HepG2 (cell line): ENCODE data around the gene MGST2. TPM values are rescaled to one million over a fixed set of nuclear protein-coding genes. Genes with fewer than 3 reads are reported as not detected.

Source experiments
- BORCS8-MEF2B ChIP-seq: sonication (generic); formaldehyde crosslinking; IDR thresholded peaks from 2 replicates; pipeline ENCODE4 v1.8.0; 2022; ENCODE audit warnings: mild to moderate bottlenecking, missing genetic modification reagents
- FOXK2 ChIP-seq: fragments of 450-650 bp; IDR thresholded peaks from 2 replicates; pipeline ENCODE4 v1.6.1; 2016
- HDAC6 ChIP-seq: fragments of 200-600 bp; sonication (generic); IDR thresholded peaks from 2 replicates; pipeline ENCODE4 v1.7.0; 2017; ENCODE audit warnings: mild to moderate bottlenecking, antibody characterized with exemption, low read length, low read depth
- HNRNPH1 ChIP-seq: fragments of 200-400 bp; formaldehyde crosslinking; optimal IDR thresholded peaks from 2 replicates; pipeline ENCODE3; 2017; ENCODE audit warnings: mild to moderate bottlenecking, low read depth, low read length
- KDM1A ChIP-seq: IDR thresholded peaks from 2 replicates; pipeline ENCODE4 v1.6.1; 2016; ENCODE audit warnings: missing compliant biosample characterization
- NFKB2 ChIP-seq: sonication (generic); formaldehyde crosslinking; IDR thresholded peaks from 2 replicates; pipeline ENCODE4 v1.4.0; 2020; ENCODE audit warnings: missing genetic modification reagents, borderline replicate concordance
- PAF1 ChIP-seq: IDR thresholded peaks from 2 replicates; pipeline ENCODE4 v1.6.1; 2016; ENCODE audit warnings: missing genetic modification reagents, missing compliant biosample characterization
- PAX8 ChIP-seq: sonication (generic); formaldehyde crosslinking; IDR thresholded peaks from 2 replicates; pipeline ENCODE4 v1.8.0; 2022; ENCODE audit warnings: mild to moderate bottlenecking, missing genetic modification reagents, borderline replicate concordance
- TCF7 ChIP-seq: sonication (generic); IDR thresholded peaks from 2 replicates; pipeline ENCODE4 v1.6.1; 2016; ENCODE audit warnings: antibody characterized with exemption, low read depth
- YY1 ChIP-seq: IDR thresholded peaks from 2 replicates; pipeline ENCODE4 v1.6.1; 2011; ENCODE audit warnings: low read length, low read depth, moderate library complexity, mild to moderate bottlenecking; ENCODE audit not compliant: insufficient read depth, insufficient replicate concordance
- ZKSCAN5 ChIP-seq: sonication (generic); formaldehyde crosslinking; IDR thresholded peaks from 2 replicates; pipeline ENCODE4 v1.5.1; 2020; ENCODE audit warnings: mild to moderate bottlenecking, missing genetic modification reagents
- ZKSCAN8 ChIP-seq: IDR thresholded peaks from 2 replicates; pipeline ENCODE4 v1.6.1; 2016; ENCODE audit warnings: borderline replicate concordance, missing genetic modification reagents, missing compliant biosample characterization
- polyA plus RNA-seq, 8 experiments: library from polyadenylated mRNA; depleted of rRNA in 3 of 8; stranded (reverse) in 7 of 8; unstranded in 1 of 8; fragments of >200 nt; fragmentation: Illumina TruSeq in 4 of 8; extraction: Trizol in 4 of 8; gene quantifications; 2 replicates each; pipeline versions ENCODE4 v1.2.1 to v1.2.3, GENCODE V29; 2011 to 2016; ENCODE audit warnings: low read depth in 4 of 8, missing spikeins in 1 of 8, mixed read lengths in 1 of 8; ENCODE audit not compliant: insufficient read depth in 1 of 8
- total RNA-seq, 5 experiments: library from RNA; depleted of rRNA; stranded (reverse); fragments of >200 nt; fragmentation: Illumina TruSeq; extraction: Trizol; gene quantifications; 2 replicates each; pipeline ENCODE4 v1.2.3, GENCODE V29; 2016; ENCODE audit warnings: low read depth in 1 of 5
- TF ChIP-seq, protein P1 (sequence below): sonication (generic); formaldehyde crosslinking; IDR thresholded peaks from 2 replicates; pipeline ENCODE4 v1.4.0; 2020; ENCODE audit warnings: mild to moderate bottlenecking, missing genetic modification reagents
- TF ChIP-seq, protein P2 (sequence below): sonication (generic); formaldehyde crosslinking; IDR thresholded peaks from 2 replicates; pipeline ENCODE4 v1.4.0; 2020; ENCODE audit warnings: missing genetic modification reagents
- TF ChIP-seq, protein P3 (sequence below): sonication (generic); formaldehyde crosslinking; IDR thresholded peaks from 2 replicates; pipeline ENCODE4 v1.4.0; 2020; ENCODE audit warnings: missing genetic modification reagents
- TF ChIP-seq, protein P4 (sequence below): IDR thresholded peaks from 2 replicates; pipeline ENCODE4 v1.6.1; 2016; ENCODE audit warnings: mild to moderate bottlenecking
- TF ChIP-seq, protein P5 (sequence below): sonication (generic); formaldehyde crosslinking; IDR thresholded peaks from 2 replicates; pipeline ENCODE4 v1.4.0; 2020; ENCODE audit warnings: missing genetic modification reagents

The MGST2 gene
- total and polyA plus RNA-seq, 2 of the 13 experiments (the other 11 are each of a cell fraction or from before 2014, with no cell fraction given), result 205 to 416 TPM

DNA sequence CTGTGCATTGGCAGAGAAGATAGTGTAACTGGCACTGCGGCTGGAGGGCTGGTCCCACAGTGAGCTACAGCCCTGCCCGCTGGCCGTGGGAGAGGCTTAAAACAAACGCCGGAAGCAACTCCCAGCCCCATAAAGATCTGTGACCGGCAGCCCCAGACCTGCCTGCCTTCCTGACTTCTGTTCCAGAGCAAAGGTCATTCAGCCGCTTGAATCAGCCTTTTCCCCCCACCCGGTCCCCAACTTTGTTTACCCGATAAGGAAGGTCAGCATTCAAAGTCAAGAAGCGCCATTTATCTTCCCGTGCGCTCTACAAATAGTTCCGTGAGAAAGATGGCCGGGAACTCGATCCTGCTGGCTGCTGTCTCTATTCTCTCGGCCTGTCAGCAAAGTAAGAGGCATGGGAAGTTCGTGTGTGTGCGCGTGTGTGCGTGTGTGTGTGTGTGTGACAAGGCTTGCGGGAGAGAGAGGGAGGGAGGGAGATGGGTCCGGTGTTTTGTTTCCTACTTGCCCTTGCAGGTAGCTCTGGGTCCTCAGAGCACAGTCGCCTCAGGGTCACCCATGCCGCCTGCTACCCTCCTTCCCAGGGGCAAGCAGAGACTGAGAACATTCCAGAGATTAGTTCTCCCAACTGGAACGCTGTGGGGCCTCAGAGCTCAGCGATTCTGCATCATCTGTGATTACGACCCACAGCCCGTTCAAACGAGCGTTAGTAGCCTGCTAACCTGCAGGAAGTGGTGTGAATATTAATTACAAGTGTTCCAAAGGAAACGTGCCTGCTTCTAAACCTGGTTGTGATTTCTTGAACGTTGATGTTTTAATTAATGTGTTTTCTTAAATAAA is at the start of gene MGST2 (continued):
- TF ChIP-seq, protein P1, sequence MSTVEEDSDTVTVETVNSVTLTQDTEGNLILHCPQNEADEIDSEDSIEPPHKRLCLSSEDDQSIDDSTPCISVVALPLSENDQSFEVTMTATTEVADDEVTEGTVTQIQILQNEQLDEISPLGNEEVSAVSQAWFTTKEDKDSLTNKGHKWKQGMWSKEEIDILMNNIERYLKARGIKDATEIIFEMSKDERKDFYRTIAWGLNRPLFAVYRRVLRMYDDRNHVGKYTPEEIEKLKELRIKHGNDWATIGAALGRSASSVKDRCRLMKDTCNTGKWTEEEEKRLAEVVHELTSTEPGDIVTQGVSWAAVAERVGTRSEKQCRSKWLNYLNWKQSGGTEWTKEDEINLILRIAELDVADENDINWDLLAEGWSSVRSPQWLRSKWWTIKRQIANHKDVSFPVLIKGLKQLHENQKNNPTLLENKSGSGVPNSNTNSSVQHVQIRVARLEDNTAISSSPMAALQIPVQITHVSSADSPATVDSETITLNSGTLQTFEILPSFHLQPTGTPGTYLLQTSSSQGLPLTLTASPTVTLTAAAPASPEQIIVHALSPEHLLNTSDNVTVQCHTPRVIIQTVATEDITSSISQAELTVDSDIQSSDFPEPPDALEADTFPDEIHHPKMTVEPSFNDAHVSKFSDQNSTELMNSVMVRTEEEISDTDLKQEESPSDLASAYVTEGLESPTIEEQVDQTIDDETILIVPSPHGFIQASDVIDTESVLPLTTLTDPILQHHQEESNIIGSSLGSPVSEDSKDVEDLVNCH (CRISPR knock-in tag), result no peak
- TF ChIP-seq, protein P2, sequence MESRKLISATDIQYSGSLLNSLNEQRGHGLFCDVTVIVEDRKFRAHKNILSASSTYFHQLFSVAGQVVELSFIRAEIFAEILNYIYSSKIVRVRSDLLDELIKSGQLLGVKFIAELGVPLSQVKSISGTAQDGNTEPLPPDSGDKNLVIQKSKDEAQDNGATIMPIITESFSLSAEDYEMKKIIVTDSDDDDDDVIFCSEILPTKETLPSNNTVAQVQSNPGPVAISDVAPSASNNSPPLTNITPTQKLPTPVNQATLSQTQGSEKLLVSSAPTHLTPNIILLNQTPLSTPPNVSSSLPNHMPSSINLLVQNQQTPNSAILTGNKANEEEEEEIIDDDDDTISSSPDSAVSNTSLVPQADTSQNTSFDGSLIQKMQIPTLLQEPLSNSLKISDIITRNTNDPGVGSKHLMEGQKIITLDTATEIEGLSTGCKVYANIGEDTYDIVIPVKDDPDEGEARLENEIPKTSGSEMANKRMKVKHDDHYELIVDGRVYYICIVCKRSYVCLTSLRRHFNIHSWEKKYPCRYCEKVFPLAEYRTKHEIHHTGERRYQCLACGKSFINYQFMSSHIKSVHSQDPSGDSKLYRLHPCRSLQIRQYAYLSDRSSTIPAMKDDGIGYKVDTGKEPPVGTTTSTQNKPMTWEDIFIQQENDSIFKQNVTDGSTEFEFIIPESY (CRISPR knock-in tag), result no peak
- TF ChIP-seq ZKSCAN5, result no peak
- TF ChIP-seq ZKSCAN8 (CRISPR knock-in tag), result peak; percentile 85
- peak; percentile 91 for TF ChIP-seq YY1
- TF ChIP-seq BORCS8-MEF2B, result peak; percentile 77; the same call in 1 of the 2 replicates
- peak; percentile 63; the same call in 1 of the 2 replicates for TF ChIP-seq NFKB2 (CRISPR knock-in tag)
- TF ChIP-seq HNRNPH1, result peak; percentile 48
- TF ChIP-seq HDAC6, result no peak
- TF ChIP-seq PAX8 (CRISPR knock-in tag), result no peak
- peak; percentile 90 for TF ChIP-seq TCF7
- no peak for TF ChIP-seq PAF1 (CRISPR knock-in tag)
- TF ChIP-seq, protein P3, sequence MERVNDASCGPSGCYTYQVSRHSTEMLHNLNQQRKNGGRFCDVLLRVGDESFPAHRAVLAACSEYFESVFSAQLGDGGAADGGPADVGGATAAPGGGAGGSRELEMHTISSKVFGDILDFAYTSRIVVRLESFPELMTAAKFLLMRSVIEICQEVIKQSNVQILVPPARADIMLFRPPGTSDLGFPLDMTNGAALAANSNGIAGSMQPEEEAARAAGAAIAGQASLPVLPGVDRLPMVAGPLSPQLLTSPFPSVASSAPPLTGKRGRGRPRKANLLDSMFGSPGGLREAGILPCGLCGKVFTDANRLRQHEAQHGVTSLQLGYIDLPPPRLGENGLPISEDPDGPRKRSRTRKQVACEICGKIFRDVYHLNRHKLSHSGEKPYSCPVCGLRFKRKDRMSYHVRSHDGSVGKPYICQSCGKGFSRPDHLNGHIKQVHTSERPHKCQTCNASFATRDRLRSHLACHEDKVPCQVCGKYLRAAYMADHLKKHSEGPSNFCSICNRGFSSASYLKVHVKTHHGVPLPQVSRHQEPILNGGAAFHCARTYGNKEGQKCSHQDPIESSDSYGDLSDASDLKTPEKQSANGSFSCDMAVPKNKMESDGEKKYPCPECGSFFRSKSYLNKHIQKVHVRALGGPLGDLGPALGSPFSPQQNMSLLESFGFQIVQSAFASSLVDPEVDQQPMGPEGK (CRISPR knock-in tag), result peak; percentile 94
- TF ChIP-seq FOXK2, result peak; percentile 43; the same call in 1 of the 2 replicates
- TF ChIP-seq, protein P4, sequence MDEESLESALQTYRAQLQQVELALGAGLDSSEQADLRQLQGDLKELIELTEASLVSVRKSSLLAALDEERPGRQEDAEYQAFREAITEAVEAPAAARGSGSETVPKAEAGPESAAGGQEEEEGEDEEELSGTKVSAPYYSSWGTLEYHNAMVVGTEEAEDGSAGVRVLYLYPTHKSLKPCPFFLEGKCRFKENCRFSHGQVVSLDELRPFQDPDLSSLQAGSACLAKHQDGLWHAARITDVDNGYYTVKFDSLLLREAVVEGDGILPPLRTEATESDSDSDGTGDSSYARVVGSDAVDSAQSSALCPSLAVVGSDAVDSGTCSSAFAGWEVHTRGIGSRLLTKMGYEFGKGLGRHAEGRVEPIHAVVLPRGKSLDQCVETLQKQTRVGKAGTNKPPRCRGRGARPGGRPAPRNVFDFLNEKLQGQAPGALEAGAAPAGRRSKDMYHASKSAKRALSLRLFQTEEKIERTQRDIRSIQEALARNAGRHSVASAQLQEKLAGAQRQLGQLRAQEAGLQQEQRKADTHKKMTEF, result peak; percentile 91
- TF ChIP-seq, protein P5, sequence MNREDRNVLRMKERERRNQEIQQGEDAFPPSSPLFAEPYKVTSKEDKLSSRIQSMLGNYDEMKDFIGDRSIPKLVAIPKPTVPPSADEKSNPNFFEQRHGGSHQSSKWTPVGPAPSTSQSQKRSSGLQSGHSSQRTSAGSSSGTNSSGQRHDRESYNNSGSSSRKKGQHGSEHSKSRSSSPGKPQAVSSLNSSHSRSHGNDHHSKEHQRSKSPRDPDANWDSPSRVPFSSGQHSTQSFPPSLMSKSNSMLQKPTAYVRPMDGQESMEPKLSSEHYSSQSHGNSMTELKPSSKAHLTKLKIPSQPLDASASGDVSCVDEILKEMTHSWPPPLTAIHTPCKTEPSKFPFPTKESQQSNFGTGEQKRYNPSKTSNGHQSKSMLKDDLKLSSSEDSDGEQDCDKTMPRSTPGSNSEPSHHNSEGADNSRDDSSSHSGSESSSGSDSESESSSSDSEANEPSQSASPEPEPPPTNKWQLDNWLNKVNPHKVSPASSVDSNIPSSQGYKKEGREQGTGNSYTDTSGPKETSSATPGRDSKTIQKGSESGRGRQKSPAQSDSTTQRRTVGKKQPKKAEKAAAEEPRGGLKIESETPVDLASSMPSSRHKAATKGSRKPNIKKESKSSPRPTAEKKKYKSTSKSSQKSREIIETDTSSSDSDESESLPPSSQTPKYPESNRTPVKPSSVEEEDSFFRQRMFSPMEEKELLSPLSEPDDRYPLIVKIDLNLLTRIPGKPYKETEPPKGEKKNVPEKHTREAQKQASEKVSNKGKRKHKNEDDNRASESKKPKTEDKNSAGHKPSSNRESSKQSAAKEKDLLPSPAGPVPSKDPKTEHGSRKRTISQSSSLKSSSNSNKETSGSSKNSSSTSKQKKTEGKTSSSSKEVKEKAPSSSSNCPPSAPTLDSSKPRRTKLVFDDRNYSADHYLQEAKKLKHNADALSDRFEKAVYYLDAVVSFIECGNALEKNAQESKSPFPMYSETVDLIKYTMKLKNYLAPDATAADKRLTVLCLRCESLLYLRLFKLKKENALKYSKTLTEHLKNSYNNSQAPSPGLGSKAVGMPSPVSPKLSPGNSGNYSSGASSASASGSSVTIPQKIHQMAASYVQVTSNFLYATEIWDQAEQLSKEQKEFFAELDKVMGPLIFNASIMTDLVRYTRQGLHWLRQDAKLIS, result peak; percentile 68; the same call in 1 of the 2 replicates
- TF ChIP-seq KDM1A, result no peak
